ENCODE data around the gene HIGD1C.
"Not testable (repeated sequence)": the region's sequence is repeated elsewhere in the genome, so short reads cannot be mapped to it uniquely, and the experiment has no call there.

Gene HIGD1C

GRCh38 chr12:50986966-50987737, 34.8 kb downstream of the HIGD1C start:
- no peak for DNase-seq

- DNase-seq: no peak
These were observed 35.7 kb downstream of the HIGD1C start for GRCh38 chr12:50988051-50988450.

GRCh38 chr12:50988871-50989270, 36.5 kb downstream of the HIGD1C start:
- DNase-seq: no peak

GRCh38 chr12:50990147-50990727, 37.9 kb downstream of the HIGD1C start:
- no peak for DNase-seq

GRCh38 chr12:50990791-50991190, 38.4 kb downstream of the HIGD1C start:
- DNase-seq: no peak

GRCh38 chr12:50991291-50991690, 38.9 kb downstream of the HIGD1C start:
- no peak for DNase-seq

- no peak for DNase-seq
These were observed 40.5 kb downstream of the HIGD1C start for GRCh38 chr12:50992819-50993218.

GRCh38 chr12:50999093-50999492, 46.7 kb downstream of the HIGD1C start:
- no peak for DNase-seq

- DNase-seq: no peak
These were observed 47.9 kb downstream of the HIGD1C start for GRCh38 chr12:51000245-51000644.

- DNase-seq: no peak
These were observed 49.5 kb downstream of the HIGD1C start for GRCh38 chr12:51001799-51002198.

- no peak for DNase-seq
These were observed 52.2 kb downstream of the HIGD1C start for GRCh38 chr12:51004504-51004903.

- no peak for DNase-seq
These were observed 52.7 kb downstream of the HIGD1C start for GRCh38 chr12:51005030-51005429.

GRCh38 chr12:51005671-51006070, 53.3 kb downstream of the HIGD1C start:
- no peak for DNase-seq

GRCh38 chr12:51008329-51009055, 56.1 kb downstream of the HIGD1C start:
- DNase-seq: no peak

GRCh38 chr12:51009056-51009440, 56.7 kb downstream of the HIGD1C start:
- peak; percentile 38 for DNase-seq

- DNase-seq: no peak
These were observed 59.6 kb downstream of the HIGD1C start for GRCh38 chr12:51011955-51012354.

- DNase-seq: no peak
These were observed 60.4 kb downstream of the HIGD1C start for GRCh38 chr12:51012570-51013236.

GRCh38 chr12:51013441-51013840, 61.1 kb downstream of the HIGD1C start:
- no peak for DNase-seq

- DNase-seq: not testable (repeated sequence)
These were observed 62.1 kb downstream of the HIGD1C start for GRCh38 chr12:51014467-51014866.

GRCh38 chr12:51017452-51017851, 65.1 kb downstream of the HIGD1C start:
- no peak for DNase-seq

- DNase-seq: no peak
These were observed 66.6 kb downstream of the HIGD1C start for GRCh38 chr12:51018956-51019355.

GRCh38 chr12:51019927-51020326, 67.6 kb downstream of the HIGD1C start:
- no peak for DNase-seq
